Hepatocyte (in vitro differentiated cells): Measurements from ENCODE around the gene TAF1A.

Source experiments
- EZH2 ChIP-seq: fragments of 200-600 bp; sonication (generic); IDR thresholded peaks from 2 replicates; pipeline ENCODE4 v1.6.1; 2016; ENCODE audit warnings: antibody characterized with exemption, mild to moderate bottlenecking, borderline replicate concordance
- TF ChIP-seq, protein P1 (sequence below): fragments of 200-600 bp; sonication (generic); IDR thresholded peaks from 2 replicates; pipeline ENCODE4 v1.5.1; 2016; ENCODE audit warnings: antibody characterized with exemption, mild to moderate bottlenecking; ENCODE audit not compliant: poor library complexity

DNA sequence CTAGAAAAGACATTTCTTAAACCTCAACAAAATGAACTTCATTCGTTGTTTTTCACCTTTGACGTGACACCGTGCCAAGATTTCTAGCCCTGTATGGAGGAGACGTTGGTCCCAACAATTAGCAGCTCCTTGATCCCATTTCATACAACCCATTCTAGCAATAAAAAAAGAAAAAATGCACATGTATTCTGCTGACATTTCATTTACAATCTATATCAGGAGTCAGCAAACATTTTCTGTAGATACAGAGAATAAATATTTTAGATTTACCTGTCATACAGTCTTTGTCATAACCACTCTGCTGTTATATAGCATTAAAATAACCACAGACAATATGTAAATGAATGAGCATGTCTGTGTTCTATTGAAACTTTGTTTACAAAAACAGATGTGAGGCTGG is 7.0 kb upstream of the TAF1A start:
- no peak for TF ChIP-seq EZH2
- TF ChIP-seq, protein P1, sequence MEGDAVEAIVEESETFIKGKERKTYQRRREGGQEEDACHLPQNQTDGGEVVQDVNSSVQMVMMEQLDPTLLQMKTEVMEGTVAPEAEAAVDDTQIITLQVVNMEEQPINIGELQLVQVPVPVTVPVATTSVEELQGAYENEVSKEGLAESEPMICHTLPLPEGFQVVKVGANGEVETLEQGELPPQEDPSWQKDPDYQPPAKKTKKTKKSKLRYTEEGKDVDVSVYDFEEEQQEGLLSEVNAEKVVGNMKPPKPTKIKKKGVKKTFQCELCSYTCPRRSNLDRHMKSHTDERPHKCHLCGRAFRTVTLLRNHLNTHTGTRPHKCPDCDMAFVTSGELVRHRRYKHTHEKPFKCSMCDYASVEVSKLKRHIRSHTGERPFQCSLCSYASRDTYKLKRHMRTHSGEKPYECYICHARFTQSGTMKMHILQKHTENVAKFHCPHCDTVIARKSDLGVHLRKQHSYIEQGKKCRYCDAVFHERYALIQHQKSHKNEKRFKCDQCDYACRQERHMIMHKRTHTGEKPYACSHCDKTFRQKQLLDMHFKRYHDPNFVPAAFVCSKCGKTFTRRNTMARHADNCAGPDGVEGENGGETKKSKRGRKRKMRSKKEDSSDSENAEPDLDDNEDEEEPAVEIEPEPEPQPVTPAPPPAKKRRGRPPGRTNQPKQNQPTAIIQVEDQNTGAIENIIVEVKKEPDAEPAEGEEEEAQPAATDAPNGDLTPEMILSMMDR = no peak
